Left ventricle myocardium inferior (tissue), 1 donor: ENCODE data around the gene TADA2B. TPM values are rescaled to one million over a fixed set of nuclear protein-coding genes. Genes with fewer than 3 reads are reported as not detected.

ENCODE experiments used
- DNase-seq: peaks from one replicate; pipeline ENCODE4 v3.0.0-alpha.2; 2020
- H3K27ac ChIP-seq: fragments of 200-600 bp; replicated peaks from 2 replicates; pipeline ENCODE4 v1.8.0; 2021
- H3K27me3 ChIP-seq: fragments of 200-600 bp; 2 replicates; pipeline ENCODE4 v1.8.0; 2021; ENCODE audit warnings: low read depth
- H3K36me3 ChIP-seq: fragments of 200-600 bp; 2 replicates; pipeline ENCODE4 v1.8.0; 2021
- H3K4me1 ChIP-seq: fragments of 200-600 bp; 2 replicates; pipeline ENCODE4 v1.8.0; 2021
- H3K4me3 ChIP-seq: fragments of 200-600 bp; 2 replicates; pipeline ENCODE4 v1.8.0; 2021; ENCODE audit warnings: mild to moderate bottlenecking, moderate library complexity
- H3K9me3 ChIP-seq: fragments of 200-600 bp; replicated peaks from 2 replicates; pipeline ENCODE4 v1.8.0; 2021
- CTCF ChIP-seq: fragments of 200-600 bp; IDR thresholded peaks from 2 replicates; pipeline ENCODE4 v1.8.0; 2021; ENCODE audit warnings: antibody characterized with exemption, mild to moderate bottlenecking, borderline replicate concordance
- intact Hi-C: fragments of 100-400 bp; cut with micrococcal nuclease; formaldehyde crosslinking; loops from one replicate; pipeline ENCODE4 v1.11.0; 2022
- total RNA-seq: library from RNA; stranded (reverse); fragmentation: NEBNext Ultra II Directional; extraction: Animal tissue kit (Norgen Biotek cat#: 25700); gene quantifications from one replicate; pipeline ENCODE4 v1.2.1, GENCODE V29; 2021
- donor health status: DM: no; HTN: yes; CAD: no; lungs with severe emphysema.

TADA2B gene
- total RNA-seq, 1 donor from 2014 or later = 33.7 TPM

- TF ChIP-seq CTCF = no peak
Observed at GRCh38 chr4:7030856-7031255, 12.3 kb upstream of the TADA2B start.

GRCh38 chr4:7031558-7032449 is 11.4 kb upstream of the TADA2B start:
- Histone ChIP-seq H3K4me1 (no peaks in the 10 kb centered on the region), H3K36me3 (peaks cover 45% of the 10 kb centered on the region), H3K9me3 (no peaks in the 10 kb centered on the region), H3K4me3 (no peak overlapping the region), H3K27ac (no peak overlapping the region), H3K27me3 (no peaks in the 10 kb centered on the region)
- no peak for DNase-seq
- intact Hi-C loops = no loop called here
- TF ChIP-seq CTCF = no peak

More at GRCh38 chr4:7030856-7031255, 12.3 kb upstream of the TADA2B start:
- H3K36me3 ChIP-seq = peaks cover 53% of the 10 kb centered on the region
- no peaks in the 10 kb centered on the region for H3K9me3 ChIP-seq
- DNase-seq = no peak
- no peak overlapping the region for H3K4me3 ChIP-seq
- H3K27me3 ChIP-seq = no peaks in the 10 kb centered on the region
- no peak overlapping the region for H3K27ac ChIP-seq
- intact Hi-C loops = no loop called here
- no peaks in the 10 kb centered on the region for H3K4me1 ChIP-seq

- Histone ChIP-seq H3K27me3 (no peaks in the 10 kb centered on the region), H3K4me3 (no peak overlapping the region), H3K36me3 (peaks cover 42% of the 10 kb centered on the region), H3K9me3 (no peaks in the 10 kb centered on the region), H3K27ac (no peak overlapping the region), H3K4me1 (no peaks in the 10 kb centered on the region)
- intact Hi-C loops = no loop called here
- no peak for TF ChIP-seq CTCF
- no peak for DNase-seq
Observed at GRCh38 chr4:7032596-7032995, 10.6 kb upstream of the TADA2B start.

- intact Hi-C loops = no loop called here
- no peak for DNase-seq
- no peaks in the 10 kb centered on the region for H3K9me3 ChIP-seq
- no peaks in the 10 kb centered on the region for H3K4me1 ChIP-seq
- H3K27ac ChIP-seq = no peak overlapping the region
- H3K27me3 ChIP-seq = no peaks in the 10 kb centered on the region
- peaks cover 33% of the 10 kb centered on the region for H3K36me3 ChIP-seq
- TF ChIP-seq CTCF = no peak
- no peak overlapping the region for H3K4me3 ChIP-seq
Observed at GRCh38 chr4:7034262-7035081, 8.7 kb upstream of the TADA2B start.

GRCh38 chr4:7037425-7037824 is 5.7 kb upstream of the TADA2B start:
- Histone ChIP-seq H3K27me3 (no peaks in the 10 kb centered on the region), H3K9me3 (no peaks in the 10 kb centered on the region), H3K36me3 (peaks cover 5% of the 10 kb centered on the region), H3K4me3 (no peak overlapping the region), H3K27ac (no peak overlapping the region), H3K4me1 (peaks cover 17% of the 10 kb centered on the region)
- TF ChIP-seq CTCF = no peak
- DNase-seq = no peak
- intact Hi-C loops = no loop called here
